GM12878 (cell line): ENCODE data around the gene BOLA2B. TPM values are rescaled to one million over a fixed set of nuclear protein-coding genes. Genes with fewer than 3 reads are reported as not detected.

Source experiments
- ATAC-seq: fragments of 200-7000 bp; cut with Tn5 transposase; 3 replicates; pipeline ENCODE4 v1.9.1; 2020; ENCODE audit warnings: mild to moderate bottlenecking, moderate library complexity
- BruUV-seq: library from RNA; stranded (reverse); fragments of 400-500 nt; replicated peaks from 2 replicates; lab custom pipeline; 2021; lab: Mats Ljungman, UMichigan
- CTCF ChIA-PET: fragments of 300-600 bp; sonication (Branson Sonifier 250); formaldehyde crosslinking; extraction: SDS; loops from one replicate; lab custom pipeline; 2021; ENCODE audit warnings: inconsistent platforms; lab: Yijun Ruan, JAX
- POLR2A ChIA-PET: fragments of 350-600 bp; formaldehyde crosslinking; extraction: SDS; loops from one replicate; lab custom pipeline; 2021; ENCODE audit warnings: inconsistent platforms; lab: Charles Lee
- RAD21 ChIA-PET: fragments of 300-600 bp; sonication (Branson Sonifier 250); formaldehyde crosslinking; loops from one replicate; lab custom pipeline; 2023; ENCODE audit warnings: antibody characterized with exemption; ENCODE audit not compliant: unreplicated experiment; lab: Charles Lee
- SMC1A ChIA-PET: fragments of 300-600 bp; sonication (Branson Sonifier 250); formaldehyde crosslinking; loops from one replicate; lab custom pipeline; 2023; ENCODE audit not compliant: unreplicated experiment, uncharacterized antibody; lab: Charles Lee
- DNase-seq: peaks from one replicate; pipeline ENCODE4 v3.0.0-alpha.2; 2011; ENCODE audit warnings: low read depth, low spot score
- FAIRE-seq: peaks from 3 replicates; lab custom pipeline; 2011; peaks lifted over from hg19 to GRCh38; lab: Jason Lieb, UNC
- H2AFZ ChIP-seq: 2 replicates; pipeline ENCODE4 v1.6.0; 2011; ENCODE audit warnings: low read depth, low read length, control low read depth; ENCODE audit not compliant: control insufficient read depth
- H3K27ac ChIP-seq: 2 replicates; pipeline ENCODE4 v1.5.1; 2011; ENCODE audit warnings: control low read depth; ENCODE audit not compliant: control insufficient read depth, insufficient read depth
- H3K27me3 ChIP-seq, 2 experiments: replicated peaks in 1 of 2; 2 replicates each; pipeline versions ENCODE4 v1.6.0 to v1.6.1; 2011; ENCODE audit warnings: low read length in 1 of 2; ENCODE audit not compliant: control insufficient read depth in 2 of 2, insufficient read depth in 2 of 2
- H3K36me3 ChIP-seq, 2 experiments: 2 replicates each; pipeline ENCODE4 v1.5.1; 2011; ENCODE audit warnings: low read length in 1 of 2; ENCODE audit not compliant: control insufficient read depth in 2 of 2, insufficient read depth in 2 of 2
- H3K4me1 ChIP-seq: 2 replicates; pipeline ENCODE4 v1.6.1; 2011; ENCODE audit warnings: mild to moderate bottlenecking, low read length, moderate library complexity, mixed read lengths; ENCODE audit not compliant: control insufficient read depth, insufficient read depth
- H3K4me2 ChIP-seq: 2 replicates; pipeline ENCODE4 v1.6.0; 2011; ENCODE audit warnings: control low read depth; ENCODE audit not compliant: control insufficient read depth, insufficient read depth
- H3K4me3 ChIP-seq: fragments of 200-600 bp; sonication (generic); 2 replicates; pipeline ENCODE4 v1.5.1; 2016
- H3K79me2 ChIP-seq: 2 replicates; pipeline ENCODE4 v1.6.0; 2011; ENCODE audit warnings: low read length; ENCODE audit not compliant: control insufficient read depth, insufficient read depth
- H3K9ac ChIP-seq: 2 replicates; pipeline ENCODE4 v1.8.0; 2011; ENCODE audit warnings: low read length, control low read depth, mixed read lengths; ENCODE audit not compliant: control insufficient read depth, insufficient read depth
- H3K9me3 ChIP-seq: replicated peaks from 3 replicates; pipeline ENCODE4 v1.5.1; 2011; ENCODE audit warnings: mild to moderate bottlenecking, low read length; ENCODE audit not compliant: control insufficient read depth, insufficient read depth
- H4K20me1 ChIP-seq: 2 replicates; pipeline ENCODE4 v1.6.0; 2011; ENCODE audit not compliant: control insufficient read depth, insufficient read depth
- BRCA1 ChIP-seq: IDR thresholded peaks from 2 replicates; pipeline ENCODE4 v1.6.1; 2011; ENCODE audit warnings: low read depth, low read length, improper control_type of control experiment
- ESRRA ChIP-seq: IDR thresholded peaks from 2 replicates; pipeline ENCODE4 v1.6.1; 2012; ENCODE audit warnings: mild to moderate bottlenecking, low read length, improper control_type of control experiment
- GABPA ChIP-seq: IDR thresholded peaks from 2 replicates; pipeline ENCODE4 v1.6.1; 2014; ENCODE audit warnings: antibody characterized with exemption, low read depth, mild to moderate bottlenecking, inconsistent platforms
- KLF5 ChIP-seq: fragments of 450-650 bp; IDR thresholded peaks from 2 replicates; pipeline ENCODE4 v1.6.1; 2014; ENCODE audit warnings: mild to moderate bottlenecking; ENCODE audit not compliant: partially characterized antibody
- SREBF2 ChIP-seq: IDR thresholded peaks from 2 replicates; pipeline ENCODE4 v1.6.1; 2012; ENCODE audit warnings: mild to moderate bottlenecking, low read length
- TBL1XR1 ChIP-seq: IDR thresholded peaks from 2 replicates; pipeline ENCODE4 v1.6.1; 2012; ENCODE audit warnings: low read depth, low read length, improper control_type of control experiment
- ZSCAN29 ChIP-seq: fragments of 450-650 bp; IDR thresholded peaks from 2 replicates; pipeline ENCODE4 v1.6.1; 2017; ENCODE audit warnings: mild to moderate bottlenecking, moderate library complexity
- WGBS: methylation state at CpG from one replicate; pipeline ENCODE4 v1.1.6; 2016; ENCODE audit warnings: low lambda C conversion rate; ENCODE audit not compliant: insufficient replicate concordance, insufficient coverage; ENCODE audit errors: missing lambda C conversion rate; 5-methylcytosine and 5-hydroxymethylcytosine counted together
- in situ Hi-C: fragments of 300-500 bp; cut with MboI; formaldehyde crosslinking; loops from 9 replicates; pipeline ENCODE4 v1.14.3; 2018; ENCODE audit warnings: mixed read lengths
- intact Hi-C: fragments of 100-400 bp; cut with micrococcal nuclease; formaldehyde crosslinking; loops from one replicate; pipeline ENCODE4 v1.14.2; 2022; ENCODE audit not compliant: unreplicated experiment
- polyA plus RNA-seq, 11 experiments: library from polyadenylated mRNA; depleted of rRNA in 4 of 11; unstranded in 6 of 11; stranded (reverse) in 5 of 11; fragments of >200 nt; fragmentation: Nextera tagmentation in 4 of 11; fragmentation: Illumina TruSeq in 1 of 11; extraction: Ambion mirVana in 4 of 11; extraction: Trizol in 1 of 11; gene quantifications; 1 replicate in 1 of 11; 2 replicates in 10 of 11; pipeline versions ENCODE4 v1.2.1 to v1.2.3, GENCODE V29; 2011 to 2016; ENCODE audit warnings: inconsistent platforms in 2 of 11, missing spikeins in 2 of 11, low read depth in 1 of 11
- total RNA-seq, 4 experiments: library from RNA; depleted of rRNA in 3 of 4; stranded (reverse); fragments of >200 nt in 3 of 4; fragmentation: Illumina TruSeq in 1 of 4; extraction: Trizol in 1 of 4; gene quantifications; 2 replicates each; pipeline versions ENCODE4 v1.2.1 to v1.2.3, GENCODE V29; 2013 to 2021
- TF ChIP-seq, protein P1 (sequence below): fragments of 450-650 bp; formaldehyde crosslinking; IDR thresholded peaks from 2 replicates; pipeline ENCODE4 v1.4.0; 2020; ENCODE audit warnings: mild to moderate bottlenecking, moderate library complexity
- TF ChIP-seq, protein P2 (sequence below): IDR thresholded peaks from 2 replicates; pipeline ENCODE4 v1.6.1; 2012; ENCODE audit warnings: low read depth, low read length, improper control_type of control experiment

The BOLA2B gene
- total and polyA plus RNA-seq, 10 of the 15 experiments (the other 5 are each of a cell fraction or from before 2014, with no cell fraction given): 39.9 to 292 (median 130) TPM

DNA sequence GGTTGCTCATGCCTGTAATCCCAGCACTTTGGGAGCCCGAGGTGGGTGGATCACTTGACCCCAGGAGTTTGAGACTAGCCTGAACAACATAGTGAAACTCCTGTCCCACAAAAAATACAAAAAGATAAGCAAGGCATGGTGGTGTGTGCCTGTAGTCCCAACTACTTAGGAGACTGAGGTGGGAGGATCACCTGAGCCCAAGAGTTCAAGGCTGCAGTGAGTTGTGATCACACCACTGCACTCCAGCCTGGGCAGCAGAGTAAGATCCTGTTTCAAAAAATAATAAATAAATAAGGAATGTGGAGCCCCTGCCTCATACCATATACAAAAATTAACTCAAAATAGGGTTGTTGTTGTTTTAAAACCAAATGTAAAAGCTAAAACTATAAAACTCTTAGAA, 36.3 kb downstream of the BOLA2B start:
- intact Hi-C loops: no loop called here
- ChIA-PET RAD21 (interaction anchor here (1.0 kb wide), 1 partner anchor 65 kb away, joined by 3 read pairs; no protein-coding TSS in a partner anchor), POLR2A (no interaction called here), SMC1A (no interaction called here), CTCF (interaction anchor here (0.6 to 1.9 kb wide), 3 partner anchors 18 to 215 kb away, joined by 3 to 7 read pairs (median 3); partner anchors contain the start of gene TBX6)
- Histone ChIP-seq H3K79me2 (no peaks in the 10 kb centered on the region), H3K9me3 (no peaks in the 10 kb centered on the region), H4K20me1 (no peaks in the 10 kb centered on the region), H3K9ac (no peak overlapping the region), H3K4me3 (no peak overlapping the region), H3K27me3 (no peaks in the 10 kb centered on the region), H3K4me2 (no peak overlapping the region), H3K4me1 (no peaks in the 10 kb centered on the region; the same call in 1 of the 2 replicates), H3K27ac (no peak overlapping the region), H3K36me3 (no peaks in the 10 kb centered on the region), H2AFZ (no peak overlapping the region)
- ATAC-seq: no peak
- no peak for FAIRE-seq
- TF ChIP-seq ESRRA (no peak), BRCA1 (no peak), ZSCAN29 (no peak), TBL1XR1 (no peak), KLF5 (no peak), GABPA (no peak), SREBF2 (no peak)
- TF ChIP-seq, protein P1, sequence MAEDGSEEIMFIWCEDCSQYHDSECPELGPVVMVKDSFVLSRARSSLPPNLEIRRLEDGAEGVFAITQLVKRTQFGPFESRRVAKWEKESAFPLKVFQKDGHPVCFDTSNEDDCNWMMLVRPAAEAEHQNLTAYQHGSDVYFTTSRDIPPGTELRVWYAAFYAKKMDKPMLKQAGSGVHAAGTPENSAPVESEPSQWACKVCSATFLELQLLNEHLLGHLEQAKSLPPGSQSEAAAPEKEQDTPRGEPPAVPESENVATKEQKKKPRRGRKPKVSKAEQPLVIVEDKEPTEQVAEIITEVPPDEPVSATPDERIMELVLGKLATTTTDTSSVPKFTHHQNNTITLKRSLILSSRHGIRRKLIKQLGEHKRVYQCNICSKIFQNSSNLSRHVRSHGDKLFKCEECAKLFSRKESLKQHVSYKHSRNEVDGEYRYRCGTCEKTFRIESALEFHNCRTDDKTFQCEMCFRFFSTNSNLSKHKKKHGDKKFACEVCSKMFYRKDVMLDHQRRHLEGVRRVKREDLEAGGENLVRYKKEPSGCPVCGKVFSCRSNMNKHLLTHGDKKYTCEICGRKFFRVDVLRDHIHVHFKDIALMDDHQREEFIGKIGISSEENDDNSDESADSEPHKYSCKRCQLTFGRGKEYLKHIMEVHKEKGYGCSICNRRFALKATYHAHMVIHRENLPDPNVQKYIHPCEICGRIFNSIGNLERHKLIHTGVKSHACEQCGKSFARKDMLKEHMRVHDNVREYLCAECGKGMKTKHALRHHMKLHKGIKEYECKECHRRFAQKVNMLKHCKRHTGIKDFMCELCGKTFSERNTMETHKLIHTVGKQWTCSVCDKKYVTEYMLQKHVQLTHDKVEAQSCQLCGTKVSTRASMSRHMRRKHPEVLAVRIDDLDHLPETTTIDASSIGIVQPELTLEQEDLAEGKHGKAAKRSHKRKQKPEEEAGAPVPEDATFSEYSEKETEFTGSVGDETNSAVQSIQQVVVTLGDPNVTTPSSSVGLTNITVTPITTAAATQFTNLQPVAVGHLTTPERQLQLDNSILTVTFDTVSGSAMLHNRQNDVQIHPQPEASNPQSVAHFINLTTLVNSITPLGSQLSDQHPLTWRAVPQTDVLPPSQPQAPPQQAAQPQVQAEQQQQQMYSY (CRISPR knock-in tag): no peak
- TF ChIP-seq, protein P2, sequence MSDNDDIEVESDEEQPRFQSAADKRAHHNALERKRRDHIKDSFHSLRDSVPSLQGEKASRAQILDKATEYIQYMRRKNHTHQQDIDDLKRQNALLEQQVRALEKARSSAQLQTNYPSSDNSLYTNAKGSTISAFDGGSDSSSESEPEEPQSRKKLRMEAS: no peak
- BruUV-seq: no TSS peak
- in situ Hi-C loops: no loop called here
- DNase-seq: no peak
- WGBS: 12% methylated on average over 1 of the region's 1 CpG
